Measurements from ENCODE around the gene NRG2.

- TF ChIP-seq EZH2 (IDR thresholded peaks at IDR 0.05) (no peak), POLR2AphosphoS5 (IDR thresholded peaks at IDR 0.05; ENCODE audit: borderline replicate concordance, low read depth, low read length) (no peak), FOXP2 (optimal IDR thresholded peaks at IDR 0.05; ENCODE audit: control extremely low read depth, extremely low read length, insufficient read depth) (no peak)
Measured at GRCh38 chr5:140083650-140084049, 40.6 kb upstream of the NRG2 start.

All from SK-N-MC (cell line).